Posterior vena cava (tissue), 2 donors: Measurements from ENCODE around the gene MEF2A. TPM values are rescaled to one million over a fixed set of nuclear protein-coding genes. Genes with fewer than 3 reads are reported as not detected.
"Not testable (repeated sequence)": the region's sequence is repeated elsewhere in the genome, so short reads cannot be mapped to it uniquely, and the experiment has no call there.

ENCODE experiments used
- DNase-seq: peaks from one replicate; pipeline ENCODE4 v3.0.0-alpha.2; 2020; ENCODE audit warnings: low spot score
- intact Hi-C, 2 donors: fragments of 100-400 bp; cut with DNase I; formaldehyde crosslinking; loops; one replicate each; pipeline versions ENCODE4 v1.14.1 to v1.14.2; 2022 to 2023
- total RNA-seq, 2 donors: library from RNA; stranded (reverse); fragmentation: NEBNext Ultra II Directional; extraction: Animal tissue kit (Norgen Biotek cat#: 25700); gene quantifications; one replicate each; pipeline ENCODE4 v1.2.1, GENCODE V29; 2021
- donor health status: DM: yes; HTN: yes; CAD: no.
- donor health status: DM: yes; HTN: yes; CAD: no.

Gene MEF2A
- total RNA-seq, 2 donors from 2014 or later, result 90.6 to 121 TPM

GRCh38 chr15:99733268-99734039 lies 167.7 kb downstream of the MEF2A start, which contains the start of gene LYSMD4:
TSS of gene LYSMD4 (minus strand) at chr15:99733437. CDS start at chr15:99731999, 1,438 bp downstream.
- DNase-seq, result peak; percentile 99
- intact Hi-C loops, result no loop called here

GRCh38 chr15:99734040-99734291 lies 168.2 kb downstream of the MEF2A start:
- intact Hi-C loops, result not testable (repeated sequence)
- DNase-seq, result peak; percentile 73

GRCh38 chr15:99734575-99734974 lies 168.8 kb downstream of the MEF2A start:
- no peak for DNase-seq
- intact Hi-C loops, result no loop called here

GRCh38 chr15:99735868-99736267 lies 170.1 kb downstream of the MEF2A start:
- intact Hi-C loops, result no loop called here
- peak; percentile 73 for DNase-seq

GRCh38 chr15:99736702-99737101 lies 170.9 kb downstream of the MEF2A start:
- DNase-seq, result no peak
- intact Hi-C loops, result no loop called here

- intact Hi-C loops, result no loop called here
Measured at GRCh38 chr15:99738021-99738847, 172.4 kb downstream of the MEF2A start.

GRCh38 chr15:99741835-99742234 lies 176.1 kb downstream of the MEF2A start:
- peak; percentile 45 for DNase-seq
- intact Hi-C loops, result no loop called here

More at GRCh38 chr15:99738021-99738847, 172.4 kb downstream of the MEF2A start:
- DNase-seq, result peak; percentile 37

GRCh38 chr15:99744142-99744541 lies 178.4 kb downstream of the MEF2A start:
- peak; percentile 51 for DNase-seq
- intact Hi-C loops, result no loop called here

- intact Hi-C loops, result no loop called here
- no peak for DNase-seq
Measured at GRCh38 chr15:99745370-99746086, 179.7 kb downstream of the MEF2A start.

- DNase-seq, result no peak
- intact Hi-C loops, result no loop called here
Measured at GRCh38 chr15:99749386-99749785, 183.6 kb downstream of the MEF2A start.

GRCh38 chr15:99750326-99750725 lies 184.5 kb downstream of the MEF2A start:
- intact Hi-C loops, result loop anchor here in 1 of 2 donors (10.0 kb wide), 1 partner anchor 476 kb away; no protein-coding TSS in a partner anchor
- DNase-seq, result not testable (repeated sequence)

GRCh38 chr15:99752556-99752955 lies 186.8 kb downstream of the MEF2A start:
- intact Hi-C loops, result loop anchor here in 1 of 2 donors (10.0 kb wide), 1 partner anchor 478 kb away; no protein-coding TSS in a partner anchor

GRCh38 chr15:99753066-99753465 lies 187.3 kb downstream of the MEF2A start:
- intact Hi-C loops, result loop anchor here in 1 of 2 donors (10.0 kb wide), 1 partner anchor 478 kb away; no protein-coding TSS in a partner anchor
- no peak for DNase-seq

More at GRCh38 chr15:99752556-99752955, 186.8 kb downstream of the MEF2A start:
- DNase-seq, result no peak

GRCh38 chr15:99755692-99756409 lies 190.1 kb downstream of the MEF2A start:
- no peak for DNase-seq
- intact Hi-C loops, result loop anchor here in 1 of 2 donors (10.0 kb wide), 1 partner anchor 481 kb away; no protein-coding TSS in a partner anchor

- no peak for DNase-seq
- intact Hi-C loops, result no loop called here
Measured at GRCh38 chr15:99762288-99762687, 196.5 kb downstream of the MEF2A start.

- intact Hi-C loops, result no loop called here
- no peak for DNase-seq
Measured at GRCh38 chr15:99763827-99764226, 198.0 kb downstream of the MEF2A start.

GRCh38 chr15:99764522-99764921 lies 198.7 kb downstream of the MEF2A start:
- DNase-seq, result no peak
- intact Hi-C loops, result no loop called here
